Effector memory CD4-positive, alpha-beta T cell (primary cell): ENCODE results near the gene STX17.
A peak's percentile ranks its signal among the peaks of the same experiment; 100 is the strongest.
"Not testable (repeated sequence)": the region's sequence is repeated elsewhere in the genome, so short reads cannot be mapped to it uniquely, and the experiment has no call there.

ENCODE experiments used
- DNase-seq, 3 donors: peaks; one replicate each; pipeline ENCODE4 v3.0.0-alpha.2; 2020
- H3K27ac ChIP-seq: 2 replicates; pipeline ENCODE4 v1.7.0; 2013; ENCODE audit warnings: mild to moderate bottlenecking, low read length, moderate library complexity; ENCODE audit not compliant: insufficient read depth, poor library complexity, severe bottlenecking
- H3K27me3 ChIP-seq: replicated peaks from 2 replicates; pipeline ENCODE4 v1.7.0; 2013; ENCODE audit warnings: mild to moderate bottlenecking, low read length; ENCODE audit not compliant: insufficient read depth, control insufficient read depth, poor library complexity, severe bottlenecking
- H3K36me3 ChIP-seq: 2 replicates; pipeline ENCODE4 v1.7.0; 2013; ENCODE audit warnings: mild to moderate bottlenecking, low read length, moderate library complexity; ENCODE audit not compliant: control insufficient read depth, insufficient read depth
- H3K4me1 ChIP-seq: 2 replicates; pipeline ENCODE4 v1.7.0; 2013; ENCODE audit warnings: low read length, mild to moderate bottlenecking; ENCODE audit not compliant: control insufficient read depth, insufficient read depth, poor library complexity, severe bottlenecking
- H3K4me3 ChIP-seq: 2 replicates; pipeline ENCODE4 v1.7.0; 2013; ENCODE audit warnings: low read length, low read depth, mild to moderate bottlenecking; ENCODE audit not compliant: insufficient read depth, poor library complexity, severe bottlenecking
- H3K9me3 ChIP-seq: 2 replicates; pipeline ENCODE4 v1.7.0; 2013; ENCODE audit warnings: mild to moderate bottlenecking, low read length, moderate library complexity; ENCODE audit not compliant: control insufficient read depth

Gene STX17

DNA sequence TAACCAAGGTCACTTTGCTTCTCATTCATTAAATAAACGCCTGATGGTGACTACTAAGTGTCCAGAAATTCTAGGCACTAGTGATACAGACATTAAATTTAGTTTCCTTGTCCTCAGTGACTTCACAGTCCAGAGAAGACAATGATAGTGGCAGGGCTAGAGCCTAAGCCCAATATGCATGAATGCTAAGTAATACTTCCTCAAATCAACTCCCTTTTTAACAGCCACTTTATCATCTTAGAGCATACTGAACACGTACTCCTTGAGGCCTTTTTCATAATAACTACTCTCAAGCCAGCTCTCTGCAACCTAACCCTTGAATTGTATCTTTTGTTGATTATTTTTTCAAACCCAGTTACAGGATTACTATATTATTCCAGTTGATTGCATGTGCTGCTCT lies 74.1 kb downstream of the STX17 start:
- no peaks in the 10 kb centered on the region for H3K27me3 ChIP-seq
- no peak overlapping the region for H3K4me3 ChIP-seq
- H3K4me1 ChIP-seq: no peaks in the 10 kb centered on the region
- peaks cover 5% of the 10 kb centered on the region for H3K36me3 ChIP-seq
- no peak overlapping the region for H3K27ac ChIP-seq
- no peak for DNase-seq
- H3K9me3 ChIP-seq: no peaks in the 10 kb centered on the region

DNA sequence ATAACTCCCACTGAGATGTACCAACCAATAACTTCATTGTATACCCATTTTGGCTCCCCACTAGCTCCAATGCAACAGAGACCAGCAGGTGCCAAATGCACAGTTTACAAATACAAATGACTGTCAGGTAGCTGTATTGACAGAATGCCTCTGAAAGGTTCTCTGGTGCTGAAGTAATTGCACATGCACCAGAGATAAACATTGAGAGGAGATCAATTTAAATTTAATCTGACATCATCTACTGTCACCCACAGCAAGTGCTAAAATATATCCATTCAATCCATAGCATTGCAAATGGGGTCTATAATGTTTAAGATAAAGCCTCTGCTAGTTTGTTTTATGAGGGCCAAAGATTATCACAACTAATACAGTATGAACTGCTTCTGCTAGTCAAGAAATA lies 80.2 kb downstream of the STX17 start:
- Histone ChIP-seq H3K27ac (no peak overlapping the region), H3K9me3 (no peaks in the 10 kb centered on the region), H3K4me1 (no peaks in the 10 kb centered on the region), H3K4me3 (no peak overlapping the region), H3K27me3 (no peaks in the 10 kb centered on the region), H3K36me3 (peaks cover 5% of the 10 kb centered on the region)
- no peak for DNase-seq

DNA sequence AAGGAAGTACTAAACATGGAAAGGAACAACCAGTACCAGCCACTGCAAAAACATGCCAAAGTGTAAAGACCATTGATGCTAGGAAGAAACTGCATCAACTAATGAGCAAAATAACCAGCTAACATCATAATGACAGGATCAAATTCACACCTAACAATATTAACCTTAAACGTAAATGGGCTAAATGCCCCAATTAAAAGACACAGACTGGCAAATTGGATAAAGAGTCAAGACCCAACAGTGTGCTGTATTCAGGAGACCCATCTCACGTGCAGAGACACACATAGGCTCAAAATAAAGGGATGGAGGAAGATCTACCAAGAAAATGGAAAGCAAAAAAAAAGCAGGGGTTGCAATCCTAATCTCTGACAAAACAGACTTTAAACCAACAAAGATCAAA lies 84.1 kb downstream of the STX17 start:
- not testable (repeated sequence) for H3K27ac ChIP-seq, H3K9me3 ChIP-seq, H3K4me3 ChIP-seq, H3K4me1 ChIP-seq, H3K36me3 ChIP-seq, DNase-seq, H3K27me3 ChIP-seq

- H3K4me1 ChIP-seq: no peaks in the 10 kb centered on the region
Measured at GRCh38 chr9:99998266-99998665, 91.8 kb downstream of the STX17 start.

GRCh38 chr9:99998866-99999265 lies 92.4 kb downstream of the STX17 start:
- no peak overlapping the region for H3K4me3 ChIP-seq
- no peak overlapping the region for H3K27ac ChIP-seq
- H3K36me3 ChIP-seq: peaks cover 8% of the 10 kb centered on the region
- no peaks in the 10 kb centered on the region for H3K27me3 ChIP-seq
- no peaks in the 10 kb centered on the region for H3K4me1 ChIP-seq
- H3K9me3 ChIP-seq: peaks cover 4% of the 10 kb centered on the region
- DNase-seq: no peak

More at GRCh38 chr9:99998266-99998665, 91.8 kb downstream of the STX17 start:
- H3K36me3 ChIP-seq: peaks cover 3% of the 10 kb centered on the region
- peaks cover 4% of the 10 kb centered on the region for H3K9me3 ChIP-seq
- no peaks in the 10 kb centered on the region for H3K27me3 ChIP-seq
- no peak overlapping the region for H3K4me3 ChIP-seq
- DNase-seq: no peak
- H3K27ac ChIP-seq: no peak overlapping the region

DNA sequence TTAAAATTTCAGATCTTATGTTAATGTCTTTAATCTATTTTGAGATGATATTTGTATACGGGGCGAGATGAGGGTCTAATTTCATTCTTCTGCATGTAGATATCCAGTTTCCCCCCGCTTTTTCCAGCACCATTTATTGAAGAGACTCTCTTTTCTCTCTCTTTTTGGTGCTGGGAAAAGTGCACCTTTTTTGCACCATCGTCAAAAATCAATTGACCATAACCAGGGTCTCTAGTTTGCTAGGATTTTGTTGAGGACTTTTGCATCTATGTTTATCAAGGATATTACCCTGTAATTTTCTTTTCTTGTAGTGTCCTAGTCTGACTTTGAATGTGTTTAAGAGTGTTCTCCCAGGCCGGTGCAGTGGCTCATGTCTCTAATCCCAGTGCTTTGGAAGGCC lies 93.3 kb downstream of the STX17 start:
- Histone ChIP-seq H3K27me3 (no peaks in the 10 kb centered on the region), H3K4me1 (no peaks in the 10 kb centered on the region), H3K36me3 (peaks cover 8% of the 10 kb centered on the region), H3K9me3 (no peaks in the 10 kb centered on the region), H3K27ac (no peak overlapping the region), H3K4me3 (no peak overlapping the region)
- no peak for DNase-seq

GRCh38 chr9:100011062-100011681 lies 104.7 kb downstream of the STX17 start:
- Histone ChIP-seq H3K27ac (no peak overlapping the region), H3K9me3 (no peaks in the 10 kb centered on the region), H3K4me3 (no peak overlapping the region), H3K4me1 (no peaks in the 10 kb centered on the region), H3K36me3 (peaks cover 28% of the 10 kb centered on the region), H3K27me3 (no peaks in the 10 kb centered on the region)
- peak in 1 of 3 donors; percentile 9 for DNase-seq

DNA sequence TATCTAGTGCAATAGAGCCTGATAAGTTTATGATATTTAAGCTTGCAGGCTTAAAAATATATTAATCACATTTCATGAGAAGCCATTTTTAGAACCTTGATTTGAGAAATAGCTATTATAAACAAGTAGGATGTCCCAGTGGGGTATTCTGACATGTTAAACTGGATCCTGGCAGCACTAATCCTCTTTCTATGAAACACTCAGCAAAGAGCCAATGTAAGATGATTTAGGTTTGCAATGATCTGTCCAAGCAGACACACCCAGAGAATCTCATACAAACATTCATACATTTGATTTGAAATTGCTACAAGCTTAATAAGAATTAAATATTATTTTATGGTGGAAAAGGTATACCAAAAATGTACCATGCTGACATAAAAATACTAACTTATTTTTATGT lies 105.8 kb downstream of the STX17 start:
- H3K27ac ChIP-seq: no peak overlapping the region
- H3K9me3 ChIP-seq: no peaks in the 10 kb centered on the region
- DNase-seq: no peak
- no peaks in the 10 kb centered on the region for H3K27me3 ChIP-seq
- no peaks in the 10 kb centered on the region for H3K4me1 ChIP-seq
- no peak overlapping the region for H3K4me3 ChIP-seq
- H3K36me3 ChIP-seq: peaks cover 29% of the 10 kb centered on the region

DNA sequence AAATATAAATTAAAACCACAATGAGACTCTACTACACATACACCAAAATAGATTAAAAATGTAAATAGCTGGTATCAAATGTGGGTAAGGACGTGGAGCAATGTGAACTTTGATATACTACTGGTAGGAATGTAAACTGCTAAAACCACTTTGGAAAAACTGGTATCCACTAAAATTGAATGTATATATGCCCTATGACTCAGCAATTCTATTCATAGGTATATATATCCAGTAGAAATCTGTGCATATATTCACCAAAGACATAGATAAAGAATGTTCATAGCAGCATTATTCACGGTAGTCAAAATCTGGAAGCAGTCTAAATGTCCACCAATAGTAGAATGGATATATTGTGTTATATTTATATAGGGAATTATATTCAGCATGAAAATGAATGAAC lies 107.1 kb downstream of the STX17 start:
- H3K27me3 ChIP-seq: no peaks in the 10 kb centered on the region
- peaks cover 40% of the 10 kb centered on the region for H3K36me3 ChIP-seq
- no peak for DNase-seq
- no peak overlapping the region for H3K4me3 ChIP-seq
- H3K27ac ChIP-seq: no peak overlapping the region
- H3K9me3 ChIP-seq: no peaks in the 10 kb centered on the region
- H3K4me1 ChIP-seq: no peaks in the 10 kb centered on the region

GRCh38 chr9:100014846-100015245 lies 108.4 kb downstream of the STX17 start:
- no peaks in the 10 kb centered on the region for H3K9me3 ChIP-seq
- no peak overlapping the region for H3K4me3 ChIP-seq
- H3K4me1 ChIP-seq: no peaks in the 10 kb centered on the region
- H3K36me3 ChIP-seq: peaks cover 50% of the 10 kb centered on the region
- H3K27me3 ChIP-seq: no peaks in the 10 kb centered on the region
- H3K27ac ChIP-seq: no peak overlapping the region
- DNase-seq: no peak
